IPS DF 4.7 (cell line): ENCODE measurements around the gene BRSK2.
"Not testable (repeated sequence)": the region's sequence is repeated elsewhere in the genome, so short reads cannot be mapped to it uniquely, and the experiment has no call there.

Experiments
- DNase-seq: peaks from one replicate; pipeline ENCODE4 v3.0.0-alpha.2; 2013; ENCODE audit warnings: low spot score; ENCODE audit errors: extremely low read depth

Gene BRSK2

DNA sequence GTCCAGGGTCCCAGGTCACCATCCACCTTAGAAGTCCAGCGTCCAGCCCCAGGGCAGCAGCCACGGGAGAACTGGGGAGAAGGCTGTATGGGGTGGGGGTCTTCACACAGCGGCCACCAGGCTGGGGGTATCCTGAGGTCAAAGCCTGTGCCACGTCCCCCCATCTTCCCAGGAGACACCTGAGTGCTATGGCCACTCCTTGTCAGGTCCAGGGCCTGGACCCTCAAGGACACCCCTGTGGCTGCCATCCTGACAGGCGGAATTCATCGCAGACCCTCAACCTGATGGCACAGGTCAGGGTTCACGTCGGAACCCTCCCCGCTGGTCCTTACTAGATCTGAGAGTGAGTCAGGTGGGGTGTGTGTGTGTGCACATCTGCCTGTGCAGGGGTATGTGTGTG is 18.6 kb downstream of the BRSK2 start:
- no peak for DNase-seq

DNA sequence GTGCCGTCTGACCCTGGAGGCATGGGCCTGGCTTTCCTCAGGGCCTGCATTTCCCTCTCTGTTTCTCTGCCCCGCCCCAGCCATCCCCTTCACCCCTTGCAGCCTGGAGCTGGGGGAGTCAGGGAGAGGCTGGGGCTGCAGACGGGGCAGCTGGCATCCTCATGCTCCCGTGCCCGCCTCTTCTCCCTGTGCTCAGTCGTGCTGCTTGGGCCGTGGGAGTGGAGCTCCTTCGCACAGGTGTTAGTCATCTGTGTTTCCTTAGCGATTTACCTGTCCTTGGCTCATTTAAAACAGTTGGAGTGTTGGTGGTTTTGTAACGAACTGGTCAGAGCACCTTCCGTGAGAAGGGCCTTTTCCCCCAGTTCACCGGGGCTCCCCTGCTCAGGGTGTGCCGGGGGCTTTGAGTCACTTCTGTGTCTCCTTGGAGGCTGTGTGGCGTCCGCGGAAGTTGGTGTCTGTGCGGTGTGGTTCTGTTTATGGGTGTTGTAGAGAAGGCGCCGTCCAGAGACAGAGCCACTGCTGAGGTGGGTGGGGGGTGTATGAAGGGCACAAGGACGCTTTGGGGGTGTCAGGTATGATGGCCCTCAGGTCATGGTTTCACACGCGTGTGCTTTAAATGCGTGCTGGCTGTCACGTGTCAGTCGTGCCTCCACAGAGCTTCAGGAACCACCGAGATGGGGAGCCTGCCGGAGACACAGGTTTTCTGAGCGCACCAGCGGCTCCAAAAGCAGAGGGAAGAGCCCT is 19.5 kb downstream of the BRSK2 start:
- no peak for DNase-seq

- not testable (repeated sequence) for DNase-seq
Observed at GRCh38 chr11:1409852-1410125, 20.1 kb downstream of the BRSK2 start.

GRCh38 chr11:1410366-1411291 is 20.9 kb downstream of the BRSK2 start:
- no peak for DNase-seq

DNA sequence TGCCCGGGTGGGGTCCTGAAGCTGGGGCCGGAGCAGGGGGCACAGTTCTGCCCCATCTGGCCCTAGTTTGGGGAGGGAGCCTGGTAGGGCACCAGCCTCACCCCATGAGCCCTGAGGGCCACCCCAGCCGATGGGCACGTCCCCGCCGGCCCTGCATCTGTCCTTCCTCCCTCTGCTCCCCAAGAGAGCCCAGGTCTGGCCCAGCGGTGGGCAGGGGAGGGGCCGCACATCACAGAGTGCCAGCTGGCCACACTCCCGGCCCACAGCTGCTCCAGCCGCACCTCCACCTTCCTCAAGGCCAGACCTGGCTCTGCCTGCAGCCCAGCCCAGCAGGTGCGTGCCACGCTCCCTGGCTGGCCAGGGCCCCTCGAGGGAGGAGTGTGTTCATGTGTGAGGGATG is 21.6 kb downstream of the BRSK2 start:
- no peak for DNase-seq

DNA sequence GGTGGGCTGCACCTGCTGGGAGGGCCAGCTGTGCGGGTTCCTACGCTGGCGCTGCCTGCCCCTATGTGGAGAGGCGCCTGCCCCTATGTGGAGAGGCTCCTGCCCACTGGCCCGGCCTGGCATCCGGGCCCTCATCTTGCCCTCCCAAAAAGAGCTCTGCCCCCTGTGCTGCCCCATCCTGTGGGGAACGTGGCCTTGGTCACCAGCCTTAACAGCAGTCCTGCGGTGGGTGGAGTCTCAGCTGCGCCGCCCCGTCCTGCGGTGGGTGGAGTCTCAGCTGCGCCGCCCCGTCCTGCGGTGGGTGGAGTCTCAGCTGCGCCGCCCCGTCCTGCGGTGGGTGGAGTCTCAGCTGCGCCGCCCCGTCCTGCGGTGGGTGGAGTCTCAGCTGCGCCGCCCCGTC is 22.0 kb downstream of the BRSK2 start:
- DNase-seq: not testable (repeated sequence)

DNA sequence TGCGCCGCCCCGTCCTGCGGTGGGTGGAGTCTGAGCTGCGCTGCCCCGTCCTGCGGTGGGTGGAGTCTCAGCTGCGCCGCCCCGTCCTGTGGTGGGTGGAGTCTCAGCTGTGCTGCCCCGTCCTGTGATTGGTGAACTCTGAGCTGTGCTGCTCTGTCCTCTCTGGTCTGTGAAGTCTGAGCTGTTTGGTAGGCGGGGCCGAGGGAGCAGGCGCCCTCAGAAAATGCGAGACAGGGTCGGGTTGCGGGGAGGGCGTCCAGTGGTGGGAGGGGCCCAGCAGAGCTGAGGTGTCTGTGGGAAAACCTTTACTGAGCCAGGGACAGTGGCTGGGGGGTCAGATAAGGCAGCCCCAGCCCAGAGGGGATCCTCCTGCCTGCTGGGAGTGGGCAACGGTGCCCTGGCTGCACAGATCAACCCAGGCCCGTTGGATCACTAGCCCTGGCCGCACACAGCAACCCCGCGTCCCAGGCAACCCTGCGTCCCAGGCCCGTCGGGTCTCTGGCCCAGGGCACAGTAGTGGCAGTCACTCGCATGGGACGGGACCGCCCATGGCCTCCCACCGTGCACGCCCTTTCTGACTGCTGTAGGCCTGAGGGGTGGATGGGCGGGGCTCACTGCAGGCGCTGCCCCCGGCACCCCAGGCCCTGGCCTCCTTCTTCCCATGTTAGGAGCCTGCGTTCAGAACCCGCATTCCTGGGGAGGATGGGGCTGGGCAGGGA is 22.8 kb downstream of the BRSK2 start:
- DNase-seq: no peak

- DNase-seq: no peak
Observed at GRCh38 chr11:1414650-1415049, 24.9 kb downstream of the BRSK2 start.

- DNase-seq: no peak
Observed at GRCh38 chr11:1415631-1416030, 25.9 kb downstream of the BRSK2 start.

DNA sequence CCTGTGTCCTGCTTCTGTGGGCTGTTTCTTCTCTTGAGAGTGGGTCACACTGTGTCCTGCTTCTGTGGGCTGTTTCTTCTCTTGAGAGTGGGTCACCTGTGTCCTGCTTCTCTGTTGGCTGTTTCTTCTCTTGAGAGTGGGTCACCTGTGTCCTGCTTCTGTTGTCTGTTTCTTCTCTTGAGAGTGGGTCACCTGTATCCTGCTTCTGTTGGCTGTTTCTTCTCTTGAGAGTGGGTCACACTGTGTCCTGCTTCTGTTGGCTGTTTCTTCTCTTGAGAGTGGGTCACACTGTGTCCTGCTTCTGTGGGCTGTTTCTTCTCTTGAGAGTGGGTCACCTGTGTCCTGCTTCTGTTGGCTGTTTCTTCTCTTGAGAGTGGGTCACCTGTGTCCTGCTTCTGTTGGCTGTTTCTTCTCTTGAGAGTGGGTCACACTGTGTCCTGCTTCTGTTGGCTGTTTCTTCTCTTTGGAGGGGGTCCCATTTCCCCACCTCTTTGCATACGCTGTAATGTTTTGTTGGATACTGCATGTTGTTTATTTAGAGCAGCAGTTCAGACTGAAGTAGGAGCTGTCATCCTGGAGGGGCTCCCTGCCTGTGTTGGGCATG is 28.6 kb downstream of the BRSK2 start:
- DNase-seq: not testable (repeated sequence)

DNA sequence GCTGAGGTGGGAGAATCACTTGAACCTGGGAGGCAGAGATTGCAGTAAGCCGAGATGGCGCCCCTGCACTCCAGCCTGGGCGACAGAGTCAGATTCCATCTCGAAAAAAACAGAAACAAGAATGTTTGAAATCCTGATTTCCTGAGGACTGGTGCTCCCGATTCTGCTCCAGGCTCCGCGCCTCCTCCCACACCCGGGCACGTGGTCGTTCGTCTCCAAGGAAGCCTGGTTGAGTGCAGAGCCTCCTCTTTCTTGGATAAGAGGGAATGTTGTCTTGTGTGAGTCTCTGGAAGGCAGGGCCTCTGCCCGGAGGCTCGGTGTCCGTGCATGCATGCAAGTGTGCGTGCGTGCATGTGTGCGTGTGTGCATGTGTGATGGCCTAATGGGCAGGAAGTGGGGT is 30.1 kb downstream of the BRSK2 start:
- no peak for DNase-seq

- no peak for DNase-seq
Observed at GRCh38 chr11:1421291-1421690, 31.6 kb downstream of the BRSK2 start.

DNA sequence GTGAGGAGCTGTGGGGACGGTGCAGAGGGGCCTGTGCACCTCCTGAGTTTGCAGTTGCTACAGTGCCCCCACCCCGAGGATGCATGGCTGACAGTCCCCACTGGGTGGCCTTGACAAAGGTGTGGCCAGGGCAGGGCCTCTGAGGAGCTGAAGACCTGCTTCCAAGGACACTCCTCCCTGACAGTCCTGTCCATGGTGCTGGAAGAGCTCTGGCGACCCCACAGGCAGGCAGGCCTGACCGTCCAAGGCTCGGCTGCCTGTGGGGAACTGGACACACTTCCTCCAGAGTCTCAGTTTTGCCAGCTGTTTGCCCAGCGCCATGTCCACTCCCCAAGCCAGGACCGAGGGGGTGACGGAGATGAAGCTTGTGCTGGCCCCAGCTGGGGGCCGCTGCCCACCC is 32.7 kb downstream of the BRSK2 start:
- no peak for DNase-seq

GRCh38 chr11:1422981-1423380 is 33.2 kb downstream of the BRSK2 start:
- DNase-seq: no peak

DNA sequence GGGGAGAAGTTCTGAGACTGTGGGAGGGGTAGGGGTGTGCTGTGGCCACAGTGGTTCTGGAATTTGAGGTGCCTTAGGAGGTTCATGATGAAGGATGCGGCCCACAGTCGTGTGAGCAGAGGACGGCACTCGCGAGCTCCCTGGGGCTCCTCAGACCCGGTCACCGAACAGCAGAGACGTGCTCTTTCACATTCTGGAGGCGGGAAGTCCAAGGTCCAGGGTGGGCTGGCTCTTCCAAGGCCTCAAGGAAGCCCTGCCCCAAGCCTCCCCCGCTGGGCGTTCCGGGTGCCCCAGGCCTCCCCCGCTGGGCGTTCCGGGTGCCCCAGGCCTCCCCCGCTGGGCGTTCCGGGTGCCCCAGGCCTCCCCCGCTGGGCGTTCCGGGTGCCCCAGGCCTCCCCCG is 33.7 kb downstream of the BRSK2 start:
- not testable (repeated sequence) for DNase-seq

DNA sequence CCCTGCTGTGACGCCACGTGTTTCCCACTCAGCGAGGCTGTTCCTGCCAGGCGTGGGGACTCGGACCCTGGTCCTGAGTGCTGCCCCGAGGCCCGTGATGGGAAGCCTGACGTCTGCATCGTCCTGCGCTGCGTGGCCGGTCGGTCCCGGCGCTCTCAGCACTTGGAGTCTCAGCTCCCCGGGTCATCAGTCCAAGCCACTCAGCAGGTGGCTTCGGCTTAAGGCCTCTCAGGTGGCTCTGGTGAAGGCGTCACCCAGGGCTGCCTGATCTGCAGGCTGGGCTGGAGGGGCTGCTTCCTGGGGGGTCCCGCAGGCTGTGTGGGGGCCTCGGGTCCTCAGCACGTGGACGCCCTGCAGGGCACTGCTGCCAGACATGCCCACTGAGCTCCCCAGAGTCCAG is 35.3 kb downstream of the BRSK2 start:
- DNase-seq: no peak

DNA sequence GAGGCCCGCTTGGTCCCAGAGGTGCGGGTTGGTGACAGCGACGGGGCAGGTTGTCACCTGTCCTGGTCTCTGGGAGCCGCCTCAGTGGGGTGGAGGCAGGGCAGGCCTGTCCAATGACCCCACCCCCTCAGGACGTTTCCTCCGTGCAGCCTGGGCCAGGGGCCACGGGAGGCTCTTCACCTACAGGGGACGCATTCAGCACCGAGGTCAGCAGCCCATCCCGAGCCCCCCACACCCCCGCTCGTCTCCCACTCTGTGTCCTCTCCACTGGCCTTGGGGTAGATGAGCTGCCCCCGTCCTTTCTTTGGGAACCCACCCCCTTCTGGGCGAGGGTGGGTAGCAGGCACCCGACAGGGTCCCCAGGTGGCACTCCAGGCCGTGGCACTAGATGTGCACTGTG is 35.7 kb downstream of the BRSK2 start:
- no peak for DNase-seq

GRCh38 chr11:1428762-1429316 is 39.1 kb downstream of the BRSK2 start:
- no peak for DNase-seq

DNA sequence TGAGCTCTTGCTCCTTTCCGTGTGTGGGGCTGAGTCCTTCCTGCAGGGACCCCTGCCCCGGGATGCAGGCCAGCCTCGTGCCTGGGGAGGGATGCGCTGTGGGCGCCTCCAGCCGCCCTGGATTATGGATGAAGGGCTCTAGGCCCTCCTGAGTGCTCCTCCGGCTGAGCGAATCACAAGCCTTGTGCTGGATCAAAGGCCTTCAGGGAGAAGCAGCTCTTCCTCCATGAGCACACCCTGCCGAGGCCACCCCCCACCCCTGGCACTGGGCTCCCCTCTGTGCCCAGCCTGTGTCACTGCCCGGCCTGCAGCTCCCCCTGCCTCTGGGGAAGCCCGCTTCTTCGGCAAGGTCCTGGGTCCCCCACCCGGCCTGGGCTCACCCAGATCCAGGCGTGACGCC is 43.8 kb downstream of the BRSK2 start:
- no peak for DNase-seq

GRCh38 chr11:1433977-1434640 is 44.4 kb downstream of the BRSK2 start:
- DNase-seq: no peak

DNA sequence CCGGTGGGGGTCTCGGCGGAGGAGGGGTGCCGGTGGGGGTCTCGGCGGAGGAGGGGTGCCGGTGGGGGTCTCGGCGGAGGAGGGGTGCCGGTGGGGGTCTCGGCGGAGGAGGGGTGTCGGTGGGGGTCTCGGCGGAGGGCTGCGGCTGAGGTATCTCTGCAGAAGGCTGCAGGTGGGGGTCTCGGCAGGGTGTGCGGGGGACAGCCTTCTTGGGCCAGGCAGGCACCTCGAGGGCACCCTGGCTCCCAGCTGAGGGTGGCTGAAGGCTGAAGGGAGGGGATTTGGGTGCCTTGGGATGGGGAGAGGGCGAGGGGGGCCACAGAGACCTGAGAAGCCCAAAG is 45.7 kb downstream of the BRSK2 start:
- not testable (repeated sequence) for DNase-seq
